ENCODE data around the gene NDRG4. TPM values are rescaled to one million over a fixed set of nuclear protein-coding genes. Genes with fewer than 3 reads are reported as not detected.

NDRG4 gene
- total and polyA plus RNA-seq, 2 donors from 2014 or later = 1.7 to 5.7 TPM

- no peak for DNase-seq
- no peak overlapping the region for H3K9ac ChIP-seq (ENCODE audit: low read length in 3 of 3)
- H3K27ac ChIP-seq (ENCODE audit: low read depth in 2 of 2, low read length in 2 of 2) = no peak overlapping the region
- intact Hi-C loops (cut with DNase I) = no loop called here
- no peak overlapping the region for H3K4me3 ChIP-seq (ENCODE audit: low read length in 3 of 3)
- FAIRE-seq = no peak
- no peaks in the 10 kb centered on the region for H3K36me3 ChIP-seq (ENCODE audit: control insufficient read depth in 2 of 3, insufficient read depth in 3 of 3, low read length in 3 of 3)
- no peaks in the 10 kb centered on the region for H3K9me3 ChIP-seq (ENCODE audit: control insufficient read depth in 2 of 3, insufficient read depth in 1 of 3, low read length in 3 of 3)
- no peak for TF ChIP-seq CTCF (IDR thresholded peaks at IDR 0.05; ENCODE audit: borderline replicate concordance, extremely low read depth, insufficient read depth)
- H3K4me1 ChIP-seq (ENCODE audit: control insufficient read depth in 2 of 3, insufficient read depth in 2 of 3, low read depth in 1 of 3, low read length in 3 of 3) = no peaks in the 10 kb centered on the region
- H3K27me3 ChIP-seq (ENCODE audit: control insufficient read depth, insufficient read depth, low read length) = peaks cover 3% of the 10 kb centered on the region
These were observed 40.4 kb upstream of the NDRG4 start for GRCh38 chr16:58459344-58460218.

- FAIRE-seq = no peak
These were observed 39.7 kb upstream of the NDRG4 start for GRCh38 chr16:58460219-58460610.

GRCh38 chr16:58461056-58461455, 38.9 kb upstream of the NDRG4 start:
- no peak overlapping the region for H3K27ac ChIP-seq (ENCODE audit: low read depth in 2 of 2, low read length in 2 of 2)
- H3K4me1 ChIP-seq (ENCODE audit: control insufficient read depth in 2 of 3, insufficient read depth in 2 of 3, low read depth in 1 of 3, low read length in 3 of 3) = peaks cover 0 to 2% (median 0%) of the 10 kb centered on the region in 3 donors
- DNase-seq (no peak), FAIRE-seq (no peak)
- no peak overlapping the region for H3K9ac ChIP-seq (ENCODE audit: low read length in 3 of 3)
- no peak overlapping the region for H3K4me3 ChIP-seq (ENCODE audit: low read length in 3 of 3)
- intact Hi-C loops (cut with DNase I) = no loop called here
- no peak for TF ChIP-seq CTCF (IDR thresholded peaks at IDR 0.05; ENCODE audit: borderline replicate concordance, extremely low read depth, insufficient read depth)
- no peaks in the 10 kb centered on the region for H3K9me3 ChIP-seq (ENCODE audit: control insufficient read depth in 2 of 3, insufficient read depth in 1 of 3, low read length in 3 of 3)
- peaks cover 16% of the 10 kb centered on the region for H3K27me3 ChIP-seq (ENCODE audit: control insufficient read depth, insufficient read depth, low read length)
- no peaks in the 10 kb centered on the region for H3K36me3 ChIP-seq (ENCODE audit: control insufficient read depth in 2 of 3, insufficient read depth in 3 of 3, low read length in 3 of 3)

More at GRCh38 chr16:58460219-58460610, 39.7 kb upstream of the NDRG4 start:
- DNase-seq = no peak
- peaks cover 9% of the 10 kb centered on the region for H3K27me3 ChIP-seq (ENCODE audit: control insufficient read depth, insufficient read depth, low read length)
- no peak overlapping the region for H3K27ac ChIP-seq (ENCODE audit: low read depth in 2 of 2, low read length in 2 of 2)
- H3K9ac ChIP-seq (ENCODE audit: low read length in 3 of 3) = no peak overlapping the region
- H3K4me3 ChIP-seq (ENCODE audit: low read length in 3 of 3) = no peak overlapping the region
- H3K36me3 ChIP-seq (ENCODE audit: control insufficient read depth in 2 of 3, insufficient read depth in 3 of 3, low read length in 3 of 3) = no peaks in the 10 kb centered on the region
- no peaks in the 10 kb centered on the region for H3K9me3 ChIP-seq (ENCODE audit: control insufficient read depth in 2 of 3, insufficient read depth in 1 of 3, low read length in 3 of 3)
- H3K4me1 ChIP-seq (ENCODE audit: control insufficient read depth in 2 of 3, insufficient read depth in 2 of 3, low read depth in 1 of 3, low read length in 3 of 3) = peaks cover 0 to 2% (median 0%) of the 10 kb centered on the region in 3 donors
- no peak for TF ChIP-seq CTCF (IDR thresholded peaks at IDR 0.05; ENCODE audit: borderline replicate concordance, extremely low read depth, insufficient read depth)
- intact Hi-C loops (cut with DNase I) = no loop called here

Measured in kidney (tissue), 14 donors.